Karpas-422 (cell line): Measurements from ENCODE around the gene TM4SF20. TPM values are rescaled to one million over a fixed set of nuclear protein-coding genes. Genes with fewer than 3 reads are reported as not detected.

ENCODE experiments used
- DNase-seq: peaks from one replicate; pipeline ENCODE4 v3.0.0-alpha.2; 2015
- H2AFZ ChIP-seq: fragments of 200-600 bp; sonication (generic); 2 replicates; pipeline ENCODE4 v1.6.1; 2014; ENCODE audit warnings: antibody characterized with exemption, low read length, mixed read lengths
- H3K27ac ChIP-seq: fragments of 200-600 bp; sonication (generic); 2 replicates; pipeline ENCODE4 v1.5.1; 2014; ENCODE audit warnings: mild to moderate bottlenecking, low read length, moderate library complexity
- H3K27me3 ChIP-seq: fragments of 200-600 bp; sonication (generic); 2 replicates; pipeline ENCODE4 v1.6.1; 2014; ENCODE audit warnings: low read length, mixed read lengths
- H3K36me3 ChIP-seq: fragments of 200-600 bp; sonication (generic); 2 replicates; pipeline ENCODE4 v1.6.1; 2014; ENCODE audit warnings: low read length, mixed read lengths; ENCODE audit not compliant: insufficient read depth
- H3K4me1 ChIP-seq: fragments of 200-600 bp; sonication (generic); 2 replicates; pipeline ENCODE4 v1.6.1; 2014; ENCODE audit warnings: mild to moderate bottlenecking, low read length, mixed read lengths
- H3K4me2 ChIP-seq: fragments of 200-600 bp; sonication (generic); 2 replicates; pipeline ENCODE4 v1.6.1; 2014; ENCODE audit warnings: low read length, low read depth, mild to moderate bottlenecking; ENCODE audit not compliant: poor library complexity, severe bottlenecking
- H3K4me3 ChIP-seq: fragments of 200-600 bp; sonication (generic); 2 replicates; pipeline ENCODE4 v1.5.1; 2014; ENCODE audit warnings: mild to moderate bottlenecking, antibody characterized with exemption, low read length, mixed read lengths
- H3K79me2 ChIP-seq: fragments of 200-600 bp; sonication (generic); 2 replicates; pipeline ENCODE4 v1.6.1; 2014; ENCODE audit warnings: mild to moderate bottlenecking, low read length, mixed read lengths
- H3K9ac ChIP-seq: fragments of 200-600 bp; sonication (generic); 2 replicates; pipeline ENCODE4 v1.6.0; 2014; ENCODE audit warnings: low read length
- H3K9me2 ChIP-seq: fragments of 200-600 bp; sonication (generic), shearing (Covaris generic); replicated peaks from 2 replicates; pipeline ENCODE4 v1.6.0; 2014; ENCODE audit warnings: mild to moderate bottlenecking, low read length, moderate library complexity; ENCODE audit not compliant: insufficient read depth
- H3K9me3 ChIP-seq: fragments of 300-700, 200-600 bp; sonication (generic); 2 replicates; pipeline ENCODE4 v1.6.1; 2014; ENCODE audit warnings: low read length, mixed read lengths
- H4K20me1 ChIP-seq: fragments of 200-600 bp; sonication (generic); 2 replicates; pipeline ENCODE4 v1.6.1; 2014; ENCODE audit warnings: mild to moderate bottlenecking, antibody characterized with exemption, low read length, low read depth; ENCODE audit not compliant: insufficient read depth
- total RNA-seq: library from RNA; depleted of rRNA; stranded (reverse); fragments of >200 nt; shearing (Covaris generic); gene quantifications from 2 replicates; pipeline ENCODE4 v1.2.3, GENCODE V29; 2014; ENCODE audit warnings: low replicate concordance

The TM4SF20 gene
- total RNA-seq, 1 experiment from 2014 or later, result not detected

GRCh38 chr2:227402959-227403358, 23.9 kb upstream of the TM4SF20 start:
- Histone ChIP-seq H3K79me2 (no peaks in the 10 kb centered on the region), H4K20me1 (no peaks in the 10 kb centered on the region), H3K9me2 (no peaks in the 10 kb centered on the region), H3K27me3 (no peaks in the 10 kb centered on the region; the same call in 1 of the 2 replicates), H3K4me3 (no peak overlapping the region), H3K4me2 (no peak overlapping the region), H2AFZ (no peak overlapping the region), H3K4me1 (no peaks in the 10 kb centered on the region), H3K9ac (no peak overlapping the region), H3K27ac (no peak overlapping the region), H3K36me3 (no peaks in the 10 kb centered on the region), H3K9me3 (no peaks in the 10 kb centered on the region)
- no peak for DNase-seq

- Histone ChIP-seq H3K4me3 (no peak overlapping the region), H3K9me3 (no peaks in the 10 kb centered on the region), H3K36me3 (no peaks in the 10 kb centered on the region), H4K20me1 (no peaks in the 10 kb centered on the region), H3K9ac (no peak overlapping the region), H3K27me3 (no peaks in the 10 kb centered on the region; the same call in 1 of the 2 replicates), H3K4me2 (no peak overlapping the region), H3K79me2 (no peaks in the 10 kb centered on the region), H2AFZ (no peak overlapping the region), H3K4me1 (no peaks in the 10 kb centered on the region), H3K27ac (no peak overlapping the region), H3K9me2 (no peaks in the 10 kb centered on the region)
- DNase-seq, result no peak
These were observed 23.2 kb upstream of the TM4SF20 start for GRCh38 chr2:227402321-227402720.

- Histone ChIP-seq H2AFZ (no peak overlapping the region), H3K9me2 (no peaks in the 10 kb centered on the region), H3K4me1 (no peaks in the 10 kb centered on the region), H3K27ac (no peak overlapping the region), H3K27me3 (no peaks in the 10 kb centered on the region; the same call in 1 of the 2 replicates), H3K4me3 (no peak overlapping the region), H3K9me3 (no peaks in the 10 kb centered on the region), H3K9ac (no peak overlapping the region), H4K20me1 (no peaks in the 10 kb centered on the region), H3K79me2 (no peaks in the 10 kb centered on the region), H3K36me3 (no peaks in the 10 kb centered on the region), H3K4me2 (no peak overlapping the region)
- DNase-seq, result no peak
These were observed 22.4 kb upstream of the TM4SF20 start for GRCh38 chr2:227401550-227401949.

GRCh38 chr2:227398684-227399670, 19.9 kb upstream of the TM4SF20 start:
- Histone ChIP-seq H4K20me1 (no peaks in the 10 kb centered on the region), H3K27me3 (no peaks in the 10 kb centered on the region; the same call in 1 of the 2 replicates), H3K79me2 (no peaks in the 10 kb centered on the region), H3K9me2 (no peaks in the 10 kb centered on the region), H3K9me3 (no peaks in the 10 kb centered on the region), H3K4me1 (no peaks in the 10 kb centered on the region), H2AFZ (no peak overlapping the region), H3K9ac (no peak overlapping the region), H3K4me2 (no peak overlapping the region), H3K27ac (no peak overlapping the region), H3K36me3 (no peaks in the 10 kb centered on the region), H3K4me3 (no peak overlapping the region)
- no peak for DNase-seq

DNA sequence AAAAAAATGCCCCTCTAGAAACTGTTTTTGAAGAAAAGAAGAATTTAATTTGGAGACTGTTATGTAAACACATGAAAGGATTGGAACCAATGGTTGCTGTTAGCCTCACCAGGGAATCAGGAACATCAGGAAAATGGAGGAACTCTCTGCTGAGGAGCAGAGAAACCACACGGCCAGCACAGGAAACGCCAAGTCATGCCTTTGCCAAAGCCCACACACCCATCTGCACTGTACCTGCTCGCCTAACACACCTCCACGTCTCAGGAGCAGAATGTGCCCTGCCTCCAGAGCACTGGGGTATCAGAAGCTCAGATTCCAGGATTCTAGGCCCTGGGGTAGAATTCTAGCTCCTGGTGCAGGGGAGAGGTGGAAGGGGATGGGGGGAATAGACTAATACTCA, 18.5 kb upstream of the TM4SF20 start:
- H3K4me2 ChIP-seq, result no peak overlapping the region
- no peak overlapping the region for H3K27ac ChIP-seq
- H2AFZ ChIP-seq, result no peak overlapping the region
- H3K79me2 ChIP-seq, result no peaks in the 10 kb centered on the region
- H3K27me3 ChIP-seq, result no peaks in the 10 kb centered on the region; the same call in 1 of the 2 replicates
- DNase-seq, result no peak
- H3K9me3 ChIP-seq, result no peaks in the 10 kb centered on the region
- H3K9ac ChIP-seq, result no peak overlapping the region
- no peaks in the 10 kb centered on the region for H3K4me1 ChIP-seq
- H3K4me3 ChIP-seq, result no peak overlapping the region
- H3K36me3 ChIP-seq, result no peaks in the 10 kb centered on the region
- H4K20me1 ChIP-seq, result no peaks in the 10 kb centered on the region
- H3K9me2 ChIP-seq, result no peaks in the 10 kb centered on the region

- no peaks in the 10 kb centered on the region for H3K9me2 ChIP-seq
- no peaks in the 10 kb centered on the region for H4K20me1 ChIP-seq
These were observed 16.4 kb upstream of the TM4SF20 start for GRCh38 chr2:227395556-227395955.

DNA sequence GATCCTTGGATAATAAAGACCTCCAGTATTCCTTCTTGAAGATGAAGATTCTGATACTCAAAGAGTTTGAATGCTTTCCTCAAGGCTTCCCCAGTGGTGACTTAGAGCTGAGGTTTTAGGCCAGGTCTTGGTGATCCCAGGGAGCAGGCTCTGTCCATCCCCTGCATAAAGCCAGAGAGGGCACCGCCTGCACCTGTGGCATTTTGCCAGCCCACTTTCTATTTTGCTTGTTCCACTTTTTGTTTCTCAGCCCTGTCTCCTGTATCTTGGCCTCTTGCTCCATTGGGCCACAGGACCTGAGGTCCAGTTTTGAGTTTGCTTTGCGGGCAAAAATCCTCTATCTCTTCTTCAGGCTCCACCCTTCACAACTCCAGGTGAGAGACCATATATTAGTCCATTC, 15.3 kb upstream of the TM4SF20 start:
- no peaks in the 10 kb centered on the region for H4K20me1 ChIP-seq
- H3K9ac ChIP-seq, result no peak overlapping the region
- H3K79me2 ChIP-seq, result no peaks in the 10 kb centered on the region
- H3K4me3 ChIP-seq, result no peak overlapping the region
- no peaks in the 10 kb centered on the region for H3K27me3 ChIP-seq
- H3K36me3 ChIP-seq, result no peaks in the 10 kb centered on the region
- no peaks in the 10 kb centered on the region for H3K9me3 ChIP-seq
- no peak overlapping the region for H2AFZ ChIP-seq
- H3K4me1 ChIP-seq, result no peaks in the 10 kb centered on the region
- no peak for DNase-seq
- no peaks in the 10 kb centered on the region for H3K9me2 ChIP-seq
- H3K4me2 ChIP-seq, result no peak overlapping the region
- no peak overlapping the region for H3K27ac ChIP-seq

More at GRCh38 chr2:227395556-227395955, 16.4 kb upstream of the TM4SF20 start:
- no peak for DNase-seq
- Histone ChIP-seq H3K27ac (no peak overlapping the region), H2AFZ (no peak overlapping the region), H3K79me2 (no peaks in the 10 kb centered on the region), H3K27me3 (no peaks in the 10 kb centered on the region), H3K4me2 (no peak overlapping the region), H3K9ac (no peak overlapping the region), H3K4me3 (no peak overlapping the region), H3K4me1 (no peaks in the 10 kb centered on the region), H3K9me3 (no peaks in the 10 kb centered on the region), H3K36me3 (no peaks in the 10 kb centered on the region)

DNA sequence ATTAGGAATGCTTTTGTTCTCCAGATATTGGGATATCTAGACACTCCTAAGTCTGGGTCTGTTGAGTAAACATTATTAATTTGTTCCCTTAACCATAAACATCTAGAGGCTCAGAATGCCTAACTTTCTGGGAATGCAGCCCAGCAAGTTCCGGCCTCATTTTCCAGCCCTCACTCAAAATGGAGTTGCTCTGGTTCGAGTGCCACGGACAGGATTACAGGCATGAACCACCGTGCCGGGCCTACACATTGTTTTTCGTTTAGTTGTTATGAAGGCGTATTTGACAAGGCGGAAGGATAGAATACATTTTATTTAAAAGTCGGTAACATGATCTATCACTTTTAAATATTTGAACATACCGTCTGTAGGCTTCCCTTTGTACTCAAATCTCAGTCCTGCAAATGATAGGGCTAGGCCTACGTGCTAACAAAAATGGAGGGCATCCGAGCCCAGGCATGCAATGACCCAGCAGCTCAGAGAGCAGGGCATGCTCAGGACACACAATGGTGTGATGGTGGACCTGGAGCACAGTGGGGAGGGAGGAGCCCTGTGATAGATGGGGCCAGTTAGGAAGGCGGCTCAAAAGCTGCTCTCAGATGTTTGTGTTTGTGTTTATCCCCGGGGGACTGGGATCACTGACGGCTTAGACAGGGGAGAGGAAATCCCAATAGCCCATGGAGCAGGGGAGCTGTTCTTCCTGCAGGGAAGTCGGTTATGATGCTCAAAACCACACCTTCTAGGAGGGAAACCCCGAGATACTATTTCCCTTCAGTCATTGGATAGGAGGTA, 11.6 kb upstream of the TM4SF20 start:
- DNase-seq, result no peak
- Histone ChIP-seq H4K20me1 (no peaks in the 10 kb centered on the region), H3K79me2 (no peaks in the 10 kb centered on the region), H3K9me2 (no peaks in the 10 kb centered on the region), H3K9ac (no peak overlapping the region), H3K36me3 (no peaks in the 10 kb centered on the region), H3K4me3 (no peak overlapping the region), H3K4me1 (peaks cover under 1% of the 10 kb centered on the region; the same call in 1 of the 2 replicates), H3K9me3 (no peaks in the 10 kb centered on the region), H3K27ac (no peak overlapping the region), H3K27me3 (no peaks in the 10 kb centered on the region), H2AFZ (no peak overlapping the region), H3K4me2 (no peak overlapping the region)
